Astrocyte (in vitro differentiated cells and primary cell): ENCODE measurements around the gene ILKAP. TPM values are rescaled to one million over a fixed set of nuclear protein-coding genes. Genes with fewer than 3 reads are reported as not detected.

Experiments
- DNase-seq: peaks from one replicate; pipeline ENCODE4 v3.0.0-alpha.2; 2010; ENCODE audit warnings: low read depth
- FAIRE-seq: peaks from 2 replicates; lab custom pipeline; 2011; peaks lifted over from hg19 to GRCh38; lab: Jason Lieb, UNC
- H2AFZ ChIP-seq: 2 replicates; pipeline ENCODE4 v1.6.0; 2012; ENCODE audit warnings: low read depth, low read length, inconsistent platforms
- H3K27ac ChIP-seq: 2 replicates; pipeline ENCODE4 v1.5.1; 2011; ENCODE audit warnings: low read depth, low read length, inconsistent platforms
- H3K27me3 ChIP-seq: 2 replicates; pipeline ENCODE4 v1.6.0; 2011; ENCODE audit warnings: low read length, inconsistent platforms; ENCODE audit not compliant: insufficient read depth
- H3K36me3 ChIP-seq: 2 replicates; pipeline ENCODE4 v1.5.1; 2011; ENCODE audit warnings: low read length, inconsistent platforms; ENCODE audit not compliant: insufficient read depth
- H3K4me1 ChIP-seq: 2 replicates; pipeline ENCODE4 v1.5.1; 2011; ENCODE audit warnings: low read length, inconsistent platforms; ENCODE audit not compliant: insufficient read depth
- H3K4me2 ChIP-seq: 2 replicates; pipeline ENCODE4 v1.6.0; 2012; ENCODE audit warnings: low read length, inconsistent platforms
- H3K4me3 ChIP-seq: 2 replicates; pipeline ENCODE4 v1.5.1; 2011; ENCODE audit warnings: low read depth, mild to moderate bottlenecking, low read length, inconsistent platforms; ENCODE audit not compliant: insufficient read depth
- H3K79me2 ChIP-seq: 2 replicates; pipeline ENCODE4 v1.6.0; 2012; ENCODE audit warnings: mild to moderate bottlenecking, low read length, inconsistent platforms; ENCODE audit not compliant: insufficient read depth
- H3K9ac ChIP-seq: 2 replicates; pipeline ENCODE4 v1.6.0; 2012; ENCODE audit warnings: mild to moderate bottlenecking, low read length, inconsistent platforms
- H3K9me3 ChIP-seq: 2 replicates; pipeline ENCODE4 v1.5.1; 2012; ENCODE audit warnings: low read depth, mild to moderate bottlenecking, low read length, inconsistent platforms; ENCODE audit not compliant: insufficient read depth
- H4K20me1 ChIP-seq: 2 replicates; pipeline ENCODE4 v1.6.0; 2012; ENCODE audit warnings: low read length, inconsistent platforms; ENCODE audit not compliant: insufficient read depth
- H3K27ac Mint-ChIP-seq: one replicate; pipeline ENCODE4 v1.8.0; 2021; ENCODE audit warnings: mild to moderate bottlenecking, mixed read lengths; ENCODE audit not compliant: unreplicated experiment
- H3K27me3 Mint-ChIP-seq: one replicate; pipeline ENCODE4 v1.8.0; 2021; ENCODE audit warnings: low read depth, mixed read lengths; ENCODE audit not compliant: unreplicated experiment
- H3K36me3 Mint-ChIP-seq: one replicate; pipeline ENCODE4 v1.8.0; 2021; ENCODE audit warnings: low read depth, mixed read lengths; ENCODE audit not compliant: unreplicated experiment
- H3K4me1 Mint-ChIP-seq: one replicate; pipeline ENCODE4 v1.8.0; 2021; ENCODE audit warnings: low read depth, mixed read lengths; ENCODE audit not compliant: unreplicated experiment
- H3K4me3 Mint-ChIP-seq: one replicate; pipeline ENCODE4 v1.8.0; 2021; ENCODE audit warnings: mild to moderate bottlenecking, moderate library complexity, mixed read lengths; ENCODE audit not compliant: unreplicated experiment
- H3K9me3 Mint-ChIP-seq: one replicate; pipeline ENCODE4 v1.8.0; 2021; ENCODE audit warnings: mild to moderate bottlenecking, mixed read lengths; ENCODE audit not compliant: unreplicated experiment
- EZH2 ChIP-seq: IDR thresholded peaks from 2 replicates; pipeline ENCODE4 v1.6.1; 2012; ENCODE audit warnings: mild to moderate bottlenecking, low read length, inconsistent platforms; ENCODE audit not compliant: insufficient read depth
- total RNA-seq: library from RNA; stranded (reverse); gene quantifications from 2 replicates; pipeline ENCODE4 v1.2.1, GENCODE V29; 2021
- TF ChIP-seq, protein P1 (sequence below): IDR thresholded peaks from 2 replicates; pipeline ENCODE4 v1.5.1; 2011; ENCODE audit warnings: low read depth, mild to moderate bottlenecking, inconsistent platforms, low read length, moderate library complexity; ENCODE audit not compliant: insufficient read depth

Gene ILKAP
- total RNA-seq, 1 donor from 2014 or later, result 32.3 TPM

GRCh38 chr2:238235331-238235732 lies 31.8 kb upstream of the ILKAP start:
- no peak for DNase-seq
- Histone ChIP-seq H3K4me1 (peaks cover 6% of the 10 kb centered on the region), H3K4me3 (no peak overlapping the region), H4K20me1 (no peaks in the 10 kb centered on the region), H3K27me3 (peaks cover 9% of the 10 kb centered on the region), H3K27ac (no peak overlapping the region), H3K9ac (no peak overlapping the region), H3K9me3 (peaks cover 5% of the 10 kb centered on the region), H3K4me2 (no peak overlapping the region), H3K79me2 (no peaks in the 10 kb centered on the region), H2AFZ (no peak overlapping the region), H3K36me3 (no peaks in the 10 kb centered on the region)
- Mint-ChIP-seq H3K36me3 (peaks cover 4% of the 10 kb centered on the region), H3K27ac (no peak overlapping the region), H3K27me3 (peaks cover 43% of the 10 kb centered on the region), H3K4me1 (peaks cover 8% of the 10 kb centered on the region), H3K4me3 (peak overlapping the region; percentile 58), H3K9me3 (peaks cover 8% of the 10 kb centered on the region)
- FAIRE-seq, result no peak
- TF ChIP-seq, protein P1, sequence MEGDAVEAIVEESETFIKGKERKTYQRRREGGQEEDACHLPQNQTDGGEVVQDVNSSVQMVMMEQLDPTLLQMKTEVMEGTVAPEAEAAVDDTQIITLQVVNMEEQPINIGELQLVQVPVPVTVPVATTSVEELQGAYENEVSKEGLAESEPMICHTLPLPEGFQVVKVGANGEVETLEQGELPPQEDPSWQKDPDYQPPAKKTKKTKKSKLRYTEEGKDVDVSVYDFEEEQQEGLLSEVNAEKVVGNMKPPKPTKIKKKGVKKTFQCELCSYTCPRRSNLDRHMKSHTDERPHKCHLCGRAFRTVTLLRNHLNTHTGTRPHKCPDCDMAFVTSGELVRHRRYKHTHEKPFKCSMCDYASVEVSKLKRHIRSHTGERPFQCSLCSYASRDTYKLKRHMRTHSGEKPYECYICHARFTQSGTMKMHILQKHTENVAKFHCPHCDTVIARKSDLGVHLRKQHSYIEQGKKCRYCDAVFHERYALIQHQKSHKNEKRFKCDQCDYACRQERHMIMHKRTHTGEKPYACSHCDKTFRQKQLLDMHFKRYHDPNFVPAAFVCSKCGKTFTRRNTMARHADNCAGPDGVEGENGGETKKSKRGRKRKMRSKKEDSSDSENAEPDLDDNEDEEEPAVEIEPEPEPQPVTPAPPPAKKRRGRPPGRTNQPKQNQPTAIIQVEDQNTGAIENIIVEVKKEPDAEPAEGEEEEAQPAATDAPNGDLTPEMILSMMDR, result no peak
- TF ChIP-seq EZH2, result no peak

- Mint-ChIP-seq H3K27me3 (peaks cover 54% of the 10 kb centered on the region), H3K27ac (no peak overlapping the region), H3K4me3 (no peak overlapping the region), H3K4me1 (peaks cover 8% of the 10 kb centered on the region), H3K36me3 (peaks cover 7% of the 10 kb centered on the region), H3K9me3 (peaks cover 8% of the 10 kb centered on the region)
- no peak for TF ChIP-seq EZH2
- TF ChIP-seq, protein P1, result no peak
- Histone ChIP-seq H3K27me3 (peaks cover 3% of the 10 kb centered on the region), H3K4me2 (no peak overlapping the region), H2AFZ (no peak overlapping the region), H4K20me1 (no peaks in the 10 kb centered on the region), H3K9ac (no peak overlapping the region), H3K27ac (no peak overlapping the region), H3K36me3 (no peaks in the 10 kb centered on the region), H3K79me2 (no peaks in the 10 kb centered on the region), H3K4me1 (peaks cover 6% of the 10 kb centered on the region), H3K9me3 (peaks cover under 1% of the 10 kb centered on the region), H3K4me3 (no peak overlapping the region)
- peak; percentile 64 for FAIRE-seq
- no peak for DNase-seq
These were observed 30.1 kb upstream of the ILKAP start for GRCh38 chr2:238233625-238234024.

DNA sequence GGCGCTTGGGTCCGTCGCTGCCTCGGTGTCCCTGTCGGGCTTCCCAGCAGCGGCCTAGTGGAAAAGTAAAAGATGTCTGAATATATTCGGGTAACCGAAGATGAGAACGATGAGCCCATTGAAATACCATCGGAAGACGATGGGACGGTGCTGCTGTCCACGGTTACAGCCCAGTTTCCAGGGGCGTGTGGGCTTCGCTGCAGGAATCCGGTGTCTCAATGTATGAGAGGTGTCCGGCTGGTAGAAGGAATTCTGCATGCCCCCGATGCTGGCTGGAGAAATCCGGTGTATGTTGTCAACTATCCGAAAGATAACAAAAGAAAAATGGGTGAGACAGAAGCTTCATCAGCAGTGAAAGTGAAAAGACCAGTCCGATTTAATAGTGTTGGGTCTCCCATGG lies 28.3 kb upstream of the ILKAP start:
- Mint-ChIP-seq H3K4me3 (peak overlapping the region; percentile 83), H3K36me3 (peaks cover 5% of the 10 kb centered on the region), H3K27ac (peak overlapping the region; percentile 37), H3K27me3 (peaks cover 57% of the 10 kb centered on the region), H3K9me3 (peaks cover 12% of the 10 kb centered on the region), H3K4me1 (peaks cover 8% of the 10 kb centered on the region)
- Histone ChIP-seq H3K27ac (no peak overlapping the region), H3K9ac (no peak overlapping the region), H3K27me3 (peaks cover 2% of the 10 kb centered on the region), H3K9me3 (no peaks in the 10 kb centered on the region), H2AFZ (no peak overlapping the region), H4K20me1 (no peaks in the 10 kb centered on the region), H3K79me2 (no peaks in the 10 kb centered on the region), H3K36me3 (no peaks in the 10 kb centered on the region), H3K4me2 (peak overlapping the region; percentile 83), H3K4me1 (peaks cover 6% of the 10 kb centered on the region), H3K4me3 (peak overlapping the region; percentile 53)
- DNase-seq (no peak), FAIRE-seq (no peak)
- TF ChIP-seq EZH2, result no peak
- TF ChIP-seq, protein P1, result no peak
